GM21619 (cell line): ENCODE measurements around the gene APOL2.
"Not testable (repeated sequence)": the region's sequence is repeated elsewhere in the genome, so short reads cannot be mapped to it uniquely, and the experiment has no call there.

ENCODE experiments used
- ATAC-seq: cut with Tn5 transposase; IDR thresholded peaks from one replicate; pipeline ENCODE4 v1.9.1; 2021; ENCODE audit not compliant: unreplicated experiment

The APOL2 gene

GRCh38 chr22:36225333-36225922 is 13.9 kb downstream of the APOL2 start:
- ATAC-seq: no peak

- no peak for ATAC-seq
Observed at GRCh38 chr22:36224245-36224644, 15.1 kb downstream of the APOL2 start.

GRCh38 chr22:36223504-36223903 is 15.8 kb downstream of the APOL2 start:
- no peak for ATAC-seq

GRCh38 chr22:36222887-36223450 is 16.4 kb downstream of the APOL2 start:
- no peak for ATAC-seq

- no peak for ATAC-seq
Observed at GRCh38 chr22:36221799-36222751, 17.3 kb downstream of the APOL2 start.

GRCh38 chr22:36220451-36220921 is 18.8 kb downstream of the APOL2 start:
- no peak for ATAC-seq

GRCh38 chr22:36218648-36219193 is 20.6 kb downstream of the APOL2 start:
- ATAC-seq: no peak

- ATAC-seq: no peak
Observed at GRCh38 chr22:36215981-36216380, 23.3 kb downstream of the APOL2 start.

- no peak for ATAC-seq
Observed at GRCh38 chr22:36213586-36213985, 25.7 kb downstream of the APOL2 start.

- ATAC-seq: no peak
Observed at GRCh38 chr22:36212901-36213300, 26.4 kb downstream of the APOL2 start.

- no peak for ATAC-seq
Observed at GRCh38 chr22:36211237-36211861, 28.0 kb downstream of the APOL2 start.

- ATAC-seq: no peak
Observed at GRCh38 chr22:36210224-36210623, 29.1 kb downstream of the APOL2 start.

GRCh38 chr22:36209488-36209908 is 29.8 kb downstream of the APOL2 start:
- ATAC-seq: not testable (repeated sequence)

- ATAC-seq: no peak
Observed at GRCh38 chr22:36208914-36209313, 30.4 kb downstream of the APOL2 start.

- ATAC-seq: no peak
Observed at GRCh38 chr22:36208162-36208765, 31.1 kb downstream of the APOL2 start.

GRCh38 chr22:36206255-36206654 is 33.1 kb downstream of the APOL2 start:
- ATAC-seq: no peak

GRCh38 chr22:36205573-36205972 is 33.8 kb downstream of the APOL2 start:
- not testable (repeated sequence) for ATAC-seq

- ATAC-seq: no peak
Observed at GRCh38 chr22:36204632-36205015, 34.7 kb downstream of the APOL2 start.

GRCh38 chr22:36204001-36204631 is 35.2 kb downstream of the APOL2 start:
- ATAC-seq: no peak

GRCh38 chr22:36203441-36203840 is 35.9 kb downstream of the APOL2 start:
- not testable (repeated sequence) for ATAC-seq
